Measurements from ENCODE around the gene MACF1. TPM values are rescaled to one million over a fixed set of nuclear protein-coding genes. Genes with fewer than 3 reads are reported as not detected.

Gene MACF1
- total RNA-seq, 1 donor from 2014 or later = 222 TPM

- Mint-ChIP-seq H3K36me3 (peaks cover 6% of the 10 kb centered on the region), H3K4me3 (no peak overlapping the region), H3K4me1 (peaks cover 58% of the 10 kb centered on the region), H3K27me3 (ENCODE audit: insufficient read depth, low read depth) (peaks cover 4% of the 10 kb centered on the region), H3K27ac (no peak overlapping the region), H3K9me3 (no peaks in the 10 kb centered on the region)
- H3K36me3 ChIP-seq = no peaks in the 10 kb centered on the region
- H2AFZ ChIP-seq (replicated peaks) = no peak overlapping the region
- peaks cover 7% of the 10 kb centered on the region for H4K20me1 ChIP-seq (ENCODE audit: low read depth)
- peak overlapping the region; percentile 68 for H3K27ac ChIP-seq
- H3K4me2 ChIP-seq = no peak overlapping the region
- H3F3A ChIP-seq (ENCODE audit: low read depth) = peaks cover 43% of the 10 kb centered on the region
- TF ChIP-seq EZH2 (IDR thresholded peaks at IDR 0.05) = no peak
- TF ChIP-seq EZH2phosphoT487 (IDR thresholded peaks at IDR 0.05) = no peak
- no peak for TF ChIP-seq CTCF (IDR thresholded peaks at IDR 0.05)
- H3K9ac ChIP-seq = no peak overlapping the region
- H3K4me1 ChIP-seq = peaks cover 38% of the 10 kb centered on the region
- H3K4me3 ChIP-seq = no peak overlapping the region
- no peak for DNase-seq (ENCODE audit: low spot score)
- peaks cover 99% of the 10 kb centered on the region for H3K79me2 ChIP-seq (ENCODE audit: low read depth)
- no peaks in the 10 kb centered on the region for H3K27me3 ChIP-seq
- H3K9me3 ChIP-seq (ENCODE audit: low read depth) = no peaks in the 10 kb centered on the region
These were observed 17.0 kb upstream of the MACF1 start for GRCh38 chr1:39187275-39188046.

- peaks cover 11% of the 10 kb centered on the region for H4K20me1 ChIP-seq (ENCODE audit: low read depth)
- H3K9ac ChIP-seq = no peak overlapping the region
- H2AFZ ChIP-seq (replicated peaks) = no peak overlapping the region
- no peak overlapping the region for H3K4me2 ChIP-seq
- H3K27me3 Mint-ChIP-seq (ENCODE audit: insufficient read depth, low read depth) = peaks cover 4% of the 10 kb centered on the region
- peaks cover 99% of the 10 kb centered on the region for H3K79me2 ChIP-seq (ENCODE audit: low read depth)
- no peak overlapping the region for H3K4me3 ChIP-seq
- peaks cover 45% of the 10 kb centered on the region for H3K4me1 Mint-ChIP-seq
- TF ChIP-seq EZH2phosphoT487 (IDR thresholded peaks at IDR 0.05) = no peak
- TF ChIP-seq EZH2 (IDR thresholded peaks at IDR 0.05) = no peak
- no peak for TF ChIP-seq CTCF (IDR thresholded peaks at IDR 0.05)
- H3K27ac ChIP-seq = peak overlapping the region; percentile 68
- H3K27me3 ChIP-seq = no peaks in the 10 kb centered on the region
- H3K27ac Mint-ChIP-seq = peak overlapping the region; percentile 3
- H3K9me3 Mint-ChIP-seq = no peaks in the 10 kb centered on the region
- H3K36me3 ChIP-seq = no peaks in the 10 kb centered on the region
- H3K9me3 ChIP-seq (ENCODE audit: low read depth) = no peaks in the 10 kb centered on the region
- no peaks in the 10 kb centered on the region for H3K36me3 Mint-ChIP-seq
- H3K4me3 Mint-ChIP-seq = no peak overlapping the region
- H3K4me1 ChIP-seq = peaks cover 32% of the 10 kb centered on the region
- H3F3A ChIP-seq (ENCODE audit: low read depth) = peaks cover 31% of the 10 kb centered on the region
- no peak for DNase-seq (ENCODE audit: low spot score)
These were observed 14.9 kb upstream of the MACF1 start for GRCh38 chr1:39189592-39190041.

GRCh38 chr1:39190096-39190495, 14.4 kb upstream of the MACF1 start:
- no peaks in the 10 kb centered on the region for H3K9me3 Mint-ChIP-seq
- H3K9me3 ChIP-seq (ENCODE audit: low read depth) = no peaks in the 10 kb centered on the region
- H3K36me3 ChIP-seq = no peaks in the 10 kb centered on the region
- peaks cover 32% of the 10 kb centered on the region for H3K4me1 ChIP-seq
- peaks cover 16% of the 10 kb centered on the region for H4K20me1 ChIP-seq (ENCODE audit: low read depth)
- H3K4me1 Mint-ChIP-seq = peaks cover 49% of the 10 kb centered on the region
- H3K27me3 ChIP-seq = no peaks in the 10 kb centered on the region
- H2AFZ ChIP-seq (replicated peaks) = no peak overlapping the region
- no peak overlapping the region for H3K9ac ChIP-seq
- TF ChIP-seq EZH2phosphoT487 (IDR thresholded peaks at IDR 0.05) (no peak), CTCF (IDR thresholded peaks at IDR 0.05) (no peak), EZH2 (IDR thresholded peaks at IDR 0.05) (no peak)
- H3K27ac Mint-ChIP-seq = peak overlapping the region; percentile 63
- no peak overlapping the region for H3K4me3 Mint-ChIP-seq
- no peak overlapping the region for H3K4me2 ChIP-seq
- no peak for DNase-seq (ENCODE audit: low spot score)
- H3K36me3 Mint-ChIP-seq = no peaks in the 10 kb centered on the region
- no peak overlapping the region for H3K4me3 ChIP-seq
- H3K27me3 Mint-ChIP-seq (ENCODE audit: insufficient read depth, low read depth) = peaks cover 4% of the 10 kb centered on the region
- peaks cover 35% of the 10 kb centered on the region for H3F3A ChIP-seq (ENCODE audit: low read depth)
- H3K79me2 ChIP-seq (ENCODE audit: low read depth) = peaks cover 99% of the 10 kb centered on the region
- peak overlapping the region; percentile 68 for H3K27ac ChIP-seq

Data from neural progenitor cell (in vitro differentiated cells).